Tibial nerve (tissue), 3 donors: ENCODE measurements around the gene TSHZ3.

ENCODE experiments used
- POLR2A ChIP-seq, 2 donors: fragments of 450-650 bp; IDR thresholded peaks; one replicate each; pipeline ENCODE4 v1.6.1; 2017; ENCODE audit warnings: antibody characterized with exemption in 2 of 2, mild to moderate bottlenecking in 2 of 2, moderate library complexity in 2 of 2
- TF ChIP-seq, protein P1 (sequence below), 5 experiments: fragments of 200-600 bp in 3 of 5; fragments of 450-650 bp in 2 of 5; sonication (generic) in 3 of 5; IDR thresholded peaks; one replicate each; pipeline ENCODE4 v1.5.1; 2016 to 2019; ENCODE audit warnings: antibody characterized with exemption in 5 of 5, mild to moderate bottlenecking in 3 of 5, moderate library complexity in 2 of 5

- TF ChIP-seq, protein P1, sequence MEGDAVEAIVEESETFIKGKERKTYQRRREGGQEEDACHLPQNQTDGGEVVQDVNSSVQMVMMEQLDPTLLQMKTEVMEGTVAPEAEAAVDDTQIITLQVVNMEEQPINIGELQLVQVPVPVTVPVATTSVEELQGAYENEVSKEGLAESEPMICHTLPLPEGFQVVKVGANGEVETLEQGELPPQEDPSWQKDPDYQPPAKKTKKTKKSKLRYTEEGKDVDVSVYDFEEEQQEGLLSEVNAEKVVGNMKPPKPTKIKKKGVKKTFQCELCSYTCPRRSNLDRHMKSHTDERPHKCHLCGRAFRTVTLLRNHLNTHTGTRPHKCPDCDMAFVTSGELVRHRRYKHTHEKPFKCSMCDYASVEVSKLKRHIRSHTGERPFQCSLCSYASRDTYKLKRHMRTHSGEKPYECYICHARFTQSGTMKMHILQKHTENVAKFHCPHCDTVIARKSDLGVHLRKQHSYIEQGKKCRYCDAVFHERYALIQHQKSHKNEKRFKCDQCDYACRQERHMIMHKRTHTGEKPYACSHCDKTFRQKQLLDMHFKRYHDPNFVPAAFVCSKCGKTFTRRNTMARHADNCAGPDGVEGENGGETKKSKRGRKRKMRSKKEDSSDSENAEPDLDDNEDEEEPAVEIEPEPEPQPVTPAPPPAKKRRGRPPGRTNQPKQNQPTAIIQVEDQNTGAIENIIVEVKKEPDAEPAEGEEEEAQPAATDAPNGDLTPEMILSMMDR (IDR thresholded peaks at IDR 0.05), result no peak
- TF ChIP-seq POLR2A (IDR thresholded peaks at IDR 0.05), result no peak
Observed at GRCh38 chr19:31337008-31337914, 12.0 kb downstream of the TSHZ3 start.
